BJ (cell line): ENCODE results near the gene RASGRF2. TPM values are rescaled to one million over a fixed set of nuclear protein-coding genes. Genes with fewer than 3 reads are reported as not detected.

Experiments used
- CTCF ChIA-PET: fragments of 350-600 bp; formaldehyde crosslinking; extraction: SDS; loops from one replicate; lab custom pipeline; 2021; ENCODE audit warnings: antibody characterized with exemption, inconsistent platforms; lab: Yijun Ruan, JAX
- POLR2A ChIA-PET: fragments of 300-600 bp; sonication (Branson Sonifier 250); formaldehyde crosslinking; extraction: SDS; loops from one replicate; lab custom pipeline; 2021; ENCODE audit warnings: antibody characterized with exemption; lab: Charles Lee
- DNase-seq: peaks from one replicate; pipeline ENCODE4 v3.0.0-alpha.2; 2011; ENCODE audit warnings: low read depth
- H3K27me3 ChIP-seq: 2 replicates; pipeline ENCODE4 v1.6.0; 2011; ENCODE audit warnings: low read length; ENCODE audit not compliant: control insufficient read depth, insufficient read depth
- H3K36me3 ChIP-seq: 2 replicates; pipeline ENCODE4 v1.5.1; 2011; ENCODE audit warnings: low read length; ENCODE audit not compliant: control insufficient read depth, insufficient read depth
- H3K4me3 ChIP-seq: 2 replicates; pipeline ENCODE4 v1.5.1; 2011; ENCODE audit warnings: low read depth, mild to moderate bottlenecking, control low read depth, low read length
- polyA plus RNA-seq: library from polyadenylated mRNA; depleted of rRNA; stranded (reverse); fragments of >200 nt; gene quantifications from 2 replicates; pipeline ENCODE4 v1.2.3, GENCODE V29; 2011
- TF ChIP-seq, protein P1 (sequence below): IDR thresholded peaks from 2 replicates; pipeline ENCODE4 v1.5.1; 2011; ENCODE audit warnings: low read depth, mild to moderate bottlenecking, control low read depth, inconsistent platforms, low read length, moderate library complexity; ENCODE audit not compliant: insufficient read depth

Gene RASGRF2
- polyA plus RNA-seq, 1 experiment: 0.85 TPM

DNA sequence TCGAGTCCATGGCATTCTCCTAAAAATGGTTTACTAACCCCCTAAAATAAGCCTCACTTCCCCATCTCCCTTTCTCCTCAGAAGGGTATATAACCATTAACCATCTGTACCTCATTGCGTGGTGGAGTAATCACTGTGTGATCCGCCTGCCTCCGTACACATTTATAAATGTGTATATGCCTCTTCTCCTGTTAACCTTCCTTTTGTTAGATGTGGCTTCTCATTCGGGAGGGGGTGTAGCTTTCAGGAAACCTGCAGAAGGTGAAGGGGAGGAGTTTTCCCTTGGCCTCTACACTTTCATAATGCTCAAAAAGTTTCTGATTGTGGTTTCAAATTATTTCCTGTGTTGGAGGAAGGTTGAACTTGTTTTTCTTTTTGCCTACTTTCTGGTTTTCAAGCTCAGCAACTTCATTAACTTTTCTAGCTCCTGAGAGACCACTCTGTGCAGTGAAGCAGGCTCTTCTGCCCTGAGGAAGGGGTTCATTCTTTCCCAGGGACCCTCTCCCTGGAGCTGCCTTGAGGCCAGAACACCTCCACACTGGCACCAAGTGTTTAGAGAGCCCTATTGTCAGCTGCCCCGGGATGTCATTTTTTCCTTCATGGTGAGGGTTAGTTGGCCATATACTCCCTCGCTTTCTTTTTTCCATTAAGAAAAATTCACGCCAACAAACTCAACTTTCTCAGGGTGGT is 46.9 kb downstream of the RASGRF2 start:
- ChIA-PET POLR2A (no interaction called here), CTCF (no interaction called here)
- Histone ChIP-seq H3K4me3 (no peak overlapping the region), H3K27me3 (no peaks in the 10 kb centered on the region), H3K36me3 (no peaks in the 10 kb centered on the region)
- no peak for DNase-seq
- TF ChIP-seq, protein P1, sequence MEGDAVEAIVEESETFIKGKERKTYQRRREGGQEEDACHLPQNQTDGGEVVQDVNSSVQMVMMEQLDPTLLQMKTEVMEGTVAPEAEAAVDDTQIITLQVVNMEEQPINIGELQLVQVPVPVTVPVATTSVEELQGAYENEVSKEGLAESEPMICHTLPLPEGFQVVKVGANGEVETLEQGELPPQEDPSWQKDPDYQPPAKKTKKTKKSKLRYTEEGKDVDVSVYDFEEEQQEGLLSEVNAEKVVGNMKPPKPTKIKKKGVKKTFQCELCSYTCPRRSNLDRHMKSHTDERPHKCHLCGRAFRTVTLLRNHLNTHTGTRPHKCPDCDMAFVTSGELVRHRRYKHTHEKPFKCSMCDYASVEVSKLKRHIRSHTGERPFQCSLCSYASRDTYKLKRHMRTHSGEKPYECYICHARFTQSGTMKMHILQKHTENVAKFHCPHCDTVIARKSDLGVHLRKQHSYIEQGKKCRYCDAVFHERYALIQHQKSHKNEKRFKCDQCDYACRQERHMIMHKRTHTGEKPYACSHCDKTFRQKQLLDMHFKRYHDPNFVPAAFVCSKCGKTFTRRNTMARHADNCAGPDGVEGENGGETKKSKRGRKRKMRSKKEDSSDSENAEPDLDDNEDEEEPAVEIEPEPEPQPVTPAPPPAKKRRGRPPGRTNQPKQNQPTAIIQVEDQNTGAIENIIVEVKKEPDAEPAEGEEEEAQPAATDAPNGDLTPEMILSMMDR: no peak

DNA sequence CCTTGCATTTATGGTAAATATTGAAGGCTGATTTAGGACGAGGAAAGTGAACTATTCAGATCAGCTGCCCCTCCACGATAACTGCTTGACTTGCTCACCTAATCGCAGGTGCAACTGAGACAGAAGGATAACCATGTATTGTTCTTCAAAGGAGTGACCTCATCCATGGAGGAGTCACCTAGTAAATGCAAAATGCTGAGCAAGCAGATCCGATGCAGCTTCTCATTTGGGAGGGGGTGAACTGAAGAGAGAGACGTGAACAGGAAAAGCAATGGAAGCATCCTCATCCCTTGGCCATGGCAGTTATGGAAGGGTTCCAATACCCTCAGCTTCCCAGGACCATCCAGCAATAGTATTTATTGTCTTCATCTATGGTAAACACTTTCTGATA is 47.5 kb downstream of the RASGRF2 start:
- Histone ChIP-seq H3K36me3 (no peaks in the 10 kb centered on the region), H3K27me3 (no peaks in the 10 kb centered on the region), H3K4me3 (no peak overlapping the region)
- DNase-seq: no peak
- CTCF ChIA-PET: no interaction called here
- POLR2A ChIA-PET: no interaction called here
- TF ChIP-seq, protein P1: no peak

DNA sequence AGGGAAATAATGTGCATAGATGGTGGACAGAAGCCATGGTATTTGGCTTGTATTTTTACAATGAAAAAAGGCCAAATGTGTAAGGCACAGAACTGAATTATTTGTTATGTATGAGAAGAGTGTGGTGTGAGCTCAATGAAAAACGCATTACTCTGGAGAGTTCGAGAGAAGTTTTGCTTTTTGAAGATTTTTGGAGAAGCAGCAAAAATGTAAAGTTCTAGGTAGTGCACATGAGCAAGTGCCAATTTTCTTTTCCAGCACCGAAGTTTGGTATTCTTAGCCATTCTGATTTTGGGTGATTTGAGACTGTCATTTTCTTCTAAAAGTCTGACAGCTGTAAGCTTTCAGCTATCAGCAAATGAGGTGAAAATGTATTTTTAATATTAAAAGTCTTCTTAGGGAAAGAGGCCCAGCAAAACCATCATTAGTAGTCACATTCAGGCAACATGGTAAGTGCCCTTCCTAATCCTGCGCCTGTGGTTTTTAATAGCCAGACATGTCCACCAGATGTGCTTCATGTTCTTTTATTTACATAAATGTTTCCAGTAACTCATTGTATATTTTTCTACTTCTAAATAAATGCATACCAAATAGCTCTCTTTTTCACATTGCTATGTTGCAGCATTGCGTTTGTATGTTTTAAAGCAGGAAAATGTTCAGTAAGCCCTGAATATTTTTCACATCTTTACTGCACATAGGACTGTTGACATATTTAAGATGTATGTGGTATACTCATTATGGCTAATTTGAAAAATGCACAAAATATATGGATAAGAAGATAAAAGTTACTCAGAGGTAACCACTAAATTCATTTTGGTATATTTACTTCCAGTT is 50.4 kb downstream of the RASGRF2 start:
- DNase-seq: no peak
- no peak overlapping the region for H3K4me3 ChIP-seq
- no peaks in the 10 kb centered on the region for H3K27me3 ChIP-seq
- CTCF ChIA-PET: no interaction called here
- TF ChIP-seq, protein P1: no peak
- H3K36me3 ChIP-seq: no peaks in the 10 kb centered on the region
- POLR2A ChIA-PET: interaction anchor here (0.6 kb wide), 1 partner anchor 14 kb away, joined by 7 read pairs; no protein-coding TSS in a partner anchor

DNA sequence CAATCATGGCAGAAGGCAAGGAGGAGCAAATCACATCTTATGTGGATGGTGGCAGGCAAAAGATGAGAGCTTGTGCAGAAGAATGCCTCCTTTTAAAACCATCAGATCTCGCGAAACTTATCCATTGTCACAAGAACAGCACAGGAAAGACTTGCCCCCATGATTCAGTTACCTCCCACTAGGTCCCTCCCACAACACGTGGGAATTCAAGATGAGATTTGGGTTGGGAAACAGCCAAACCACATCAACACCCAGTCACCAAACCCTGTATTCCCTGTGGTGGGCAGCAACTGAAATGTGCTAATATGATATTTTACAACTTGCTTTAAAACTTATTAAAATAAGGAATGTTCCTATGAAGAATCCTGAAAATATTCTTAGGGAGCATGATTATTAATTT is 54.2 kb downstream of the RASGRF2 start:
- no peak for DNase-seq
- CTCF ChIA-PET: interaction anchor here (0.6 kb wide), 1 partner anchor 27 kb away, joined by 4 read pairs; no protein-coding TSS in a partner anchor
- Histone ChIP-seq H3K4me3 (no peak overlapping the region), H3K27me3 (no peaks in the 10 kb centered on the region), H3K36me3 (no peaks in the 10 kb centered on the region)
- POLR2A ChIA-PET: no interaction called here
- TF ChIP-seq, protein P1: no peak

DNA sequence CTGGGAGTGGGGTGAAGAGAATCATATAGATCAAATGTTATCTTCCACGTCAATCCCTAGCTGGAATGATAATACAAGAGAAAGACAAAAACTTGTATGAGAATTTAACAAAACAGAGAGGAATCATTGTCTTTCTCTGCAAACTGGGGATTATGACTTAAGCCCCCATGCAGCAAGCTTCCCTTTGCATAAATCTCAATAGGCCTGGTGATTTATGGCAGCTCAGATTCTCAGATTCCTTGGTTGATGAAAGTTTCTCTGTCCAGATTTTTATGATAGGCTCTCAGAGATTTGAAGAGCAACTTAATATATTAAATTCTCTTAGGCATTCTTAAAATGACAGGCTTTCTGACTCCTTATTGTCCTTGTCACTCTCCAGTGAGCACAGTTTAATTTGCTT is 56.0 kb downstream of the RASGRF2 start:
- TF ChIP-seq, protein P1: no peak
- no peak overlapping the region for H3K4me3 ChIP-seq
- ChIA-PET CTCF (no interaction called here), POLR2A (no interaction called here)
- no peaks in the 10 kb centered on the region for H3K27me3 ChIP-seq
- H3K36me3 ChIP-seq: no peaks in the 10 kb centered on the region
- DNase-seq: no peak
